Embryonic facial prominence (tissue), 1 donor: ENCODE measurements around the gene RHEX.
A peak's percentile ranks its signal among the peaks of the same experiment; 100 is the strongest.
"Not testable (repeated sequence)": the region's sequence is repeated elsewhere in the genome, so short reads cannot be mapped to it uniquely, and the experiment has no call there.

ENCODE experiments used
- DNase-seq: peaks from one replicate; pipeline ENCODE4 v3.0.0-alpha.2; 2016; ENCODE audit errors: extremely low spot score

RHEX gene, protein sequence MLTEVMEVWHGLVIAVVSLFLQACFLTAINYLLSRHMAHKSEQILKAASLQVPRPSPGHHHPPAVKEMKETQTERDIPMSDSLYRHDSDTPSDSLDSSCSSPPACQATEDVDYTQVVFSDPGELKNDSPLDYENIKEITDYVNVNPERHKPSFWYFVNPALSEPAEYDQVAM

DNA sequence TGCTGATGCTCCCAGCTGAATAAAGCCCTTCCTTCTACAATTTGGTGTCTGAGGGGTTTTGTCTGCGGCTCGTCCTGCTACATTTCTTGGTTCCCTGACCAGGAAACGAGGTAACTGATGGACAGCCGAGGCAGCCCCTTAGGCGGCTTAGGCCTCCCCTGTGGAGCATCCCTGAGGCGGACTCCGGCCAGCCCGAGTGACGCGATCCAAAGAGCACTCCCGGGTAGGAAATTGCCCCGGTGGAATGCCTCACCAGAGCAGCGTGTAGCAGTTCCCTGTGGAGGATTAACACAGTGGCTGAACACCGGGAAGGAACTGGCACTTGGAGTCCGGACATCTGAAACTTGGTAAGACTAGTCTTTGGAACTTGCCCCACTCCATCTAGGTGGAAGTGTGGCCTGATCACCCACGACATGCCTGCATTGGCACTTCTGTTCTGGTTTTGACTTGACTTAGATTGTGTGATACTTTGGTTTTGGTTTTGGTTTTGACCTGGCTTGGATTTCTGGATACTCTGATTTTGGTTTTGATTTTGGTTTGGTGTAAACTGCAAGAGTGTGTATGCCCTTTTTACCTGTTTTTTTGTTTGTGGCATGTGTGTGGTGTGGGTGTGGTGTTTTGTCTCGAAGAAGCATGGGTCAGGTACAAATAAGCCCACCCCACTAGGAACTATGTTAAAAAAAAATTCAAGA, at the start of gene RHEX:
Gene RHEX (plus strand): TSS at position 255 of the 692 bp plus-strand sequence. CDS start 44,656 bp downstream, outside the sequence.
- not testable (repeated sequence) for DNase-seq

GRCh38 chr1:206003854-206004800, 48.8 kb upstream of the RHEX start:
- DNase-seq: no peak

DNA sequence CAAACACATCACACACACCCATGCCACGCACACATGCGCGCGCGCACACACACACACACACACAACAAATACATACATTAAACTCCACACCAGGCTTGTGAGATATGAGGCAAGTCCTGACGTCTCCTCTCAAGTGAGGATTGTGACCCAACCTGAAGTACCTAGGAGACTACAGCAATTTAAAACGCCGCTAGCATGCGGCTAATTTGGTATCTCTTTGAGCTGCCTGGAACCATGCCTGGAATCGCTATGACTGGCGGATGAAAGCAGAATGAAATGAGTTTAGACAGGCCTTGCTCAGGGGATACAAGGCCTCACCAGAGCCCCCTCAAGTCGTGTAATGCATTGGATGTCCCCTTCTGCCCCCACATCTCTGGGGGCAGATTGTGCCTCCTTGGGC, 48.1 kb upstream of the RHEX start:
- peak; percentile 18 for DNase-seq

DNA sequence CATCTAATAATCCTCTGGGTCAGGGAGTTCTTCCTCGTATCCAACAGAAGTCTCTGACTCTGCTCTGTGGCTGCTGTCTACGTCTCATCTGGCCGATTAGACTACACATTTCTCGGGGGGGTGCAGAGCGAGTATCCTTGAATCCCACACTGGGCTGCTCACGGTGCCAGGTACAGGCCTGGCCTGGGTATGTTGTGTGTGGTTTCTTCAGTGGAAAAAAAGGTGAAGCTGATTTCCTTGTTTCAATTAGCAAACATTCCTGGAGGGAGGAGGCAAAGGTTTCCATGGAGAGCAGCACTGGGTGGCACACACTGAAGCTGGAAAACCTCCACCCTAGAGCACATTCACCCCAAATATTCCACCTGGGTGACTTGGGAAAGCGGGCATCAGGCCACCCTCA, 47.7 kb upstream of the RHEX start:
- DNase-seq: no peak

- no peak for DNase-seq
These were observed 47.2 kb upstream of the RHEX start for GRCh38 chr1:206005778-206006180.

- DNase-seq: no peak
These were observed 46.0 kb upstream of the RHEX start for GRCh38 chr1:206006946-206007345.

DNA sequence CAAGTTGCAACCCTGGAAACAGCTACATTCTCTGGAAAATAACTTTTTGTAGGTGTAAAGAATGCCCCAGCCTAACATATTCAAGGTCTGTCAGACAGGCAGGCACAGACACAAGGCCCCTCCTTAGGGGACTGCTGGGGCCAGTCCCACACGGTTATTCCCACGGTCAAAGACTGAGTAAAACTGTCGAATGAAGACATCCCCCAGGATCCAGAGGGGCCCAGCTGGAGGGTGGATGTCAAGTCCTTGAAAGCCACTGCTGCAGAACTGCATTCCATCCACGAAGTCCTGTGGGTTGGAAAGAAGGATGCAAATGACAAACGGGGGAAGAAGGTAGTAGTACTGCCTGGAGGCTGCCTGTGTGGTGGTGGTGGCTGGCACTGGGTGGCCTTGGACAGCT, 42.9 kb upstream of the RHEX start:
- DNase-seq: no peak

DNA sequence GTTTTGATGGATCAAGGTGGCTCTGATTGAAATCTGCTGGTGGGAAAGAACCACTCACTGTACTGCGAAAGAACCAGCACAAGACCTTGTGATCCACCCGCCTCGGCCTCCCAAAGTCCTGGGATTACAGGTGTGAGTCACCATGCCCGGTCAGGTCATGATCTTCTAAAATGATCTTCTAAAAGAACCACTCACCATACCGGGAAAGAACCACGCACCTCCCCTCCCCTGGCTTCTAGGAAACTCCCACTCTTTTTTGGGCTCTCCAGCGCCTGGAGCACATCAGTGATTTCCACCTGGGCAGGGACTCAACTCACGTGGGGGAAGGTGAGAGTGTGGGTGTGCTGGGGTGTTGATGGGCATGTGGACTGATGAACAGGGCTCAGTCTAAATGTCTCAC, 41.9 kb upstream of the RHEX start:
- DNase-seq: no peak

DNA sequence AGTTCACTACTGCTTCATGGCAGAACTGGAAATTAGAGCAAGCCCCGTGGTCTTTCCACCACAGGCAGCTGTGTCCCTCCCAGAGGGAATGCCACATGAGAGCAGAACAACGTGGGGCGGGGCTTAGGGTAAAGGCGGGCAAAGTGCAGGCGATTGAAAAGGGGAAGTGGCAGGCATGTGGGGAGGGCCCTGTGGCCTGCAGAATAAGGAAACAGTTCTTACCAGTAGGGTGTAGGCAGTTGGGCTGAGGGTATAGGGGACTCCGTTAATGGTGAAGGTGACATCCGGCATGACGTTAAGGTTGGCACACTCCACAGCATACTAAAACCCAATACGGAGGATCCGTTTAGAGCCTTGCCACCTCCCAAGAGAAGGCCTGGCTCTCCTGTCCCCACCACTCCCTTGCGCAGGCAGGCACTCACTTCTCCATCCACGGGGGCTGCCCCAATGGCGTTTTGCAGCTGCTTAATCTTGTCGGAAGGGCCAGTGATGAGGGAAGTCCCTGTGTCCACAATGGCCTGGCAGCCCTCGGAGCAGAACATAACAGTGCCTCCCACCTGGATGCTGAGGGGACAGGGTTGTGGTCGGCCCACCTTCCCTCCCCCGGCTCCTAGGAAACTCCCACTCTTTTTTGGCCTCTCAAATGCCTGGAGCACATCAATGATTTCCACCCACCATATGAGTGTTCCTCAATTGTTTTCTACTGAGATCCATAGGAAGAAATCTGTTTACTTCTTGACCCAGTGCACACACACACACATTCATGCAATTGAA, 40.7 kb upstream of the RHEX start:
- no peak for DNase-seq

- DNase-seq: no peak
These were observed 39.8 kb upstream of the RHEX start for GRCh38 chr1:206013026-206013795.

DNA sequence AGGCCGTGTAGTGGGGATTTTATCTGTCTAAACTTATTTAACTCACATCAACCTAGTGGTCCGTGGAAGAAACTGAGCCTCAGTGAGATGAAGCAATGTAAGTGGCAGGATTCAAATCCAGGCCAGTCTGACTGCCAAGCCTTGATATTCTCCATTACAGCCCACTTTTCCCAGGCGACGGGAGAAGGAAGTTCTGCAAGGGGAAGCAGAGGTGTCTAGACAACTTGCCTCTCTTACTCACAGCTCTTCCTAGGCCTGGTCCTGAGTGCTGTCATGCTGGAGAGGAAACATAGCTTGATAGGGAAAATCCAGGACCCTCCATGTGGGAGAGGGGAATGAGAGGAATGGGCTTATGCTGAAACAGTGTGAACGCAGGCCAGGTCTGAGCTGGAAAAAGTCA, 38.4 kb upstream of the RHEX start:
- DNase-seq: no peak

DNA sequence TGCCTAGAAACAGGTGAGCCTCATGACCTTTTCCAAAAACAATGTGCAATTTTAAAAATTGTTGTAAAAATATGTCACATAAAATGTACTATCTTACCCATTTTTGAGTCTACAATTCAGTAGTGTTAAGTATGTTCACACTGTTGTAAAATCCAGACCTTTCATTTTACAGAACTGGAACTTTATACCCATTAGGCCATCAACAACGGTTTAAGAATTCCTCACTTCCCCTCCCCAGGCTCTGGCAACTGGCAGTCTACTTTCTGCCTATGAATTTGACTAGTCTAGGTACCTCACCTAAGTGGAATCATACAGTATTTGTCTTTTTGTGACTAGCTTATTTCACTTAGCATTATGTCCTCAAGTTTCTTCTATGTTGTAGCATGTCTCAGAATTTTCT, 37.9 kb upstream of the RHEX start:
- no peak for DNase-seq

DNA sequence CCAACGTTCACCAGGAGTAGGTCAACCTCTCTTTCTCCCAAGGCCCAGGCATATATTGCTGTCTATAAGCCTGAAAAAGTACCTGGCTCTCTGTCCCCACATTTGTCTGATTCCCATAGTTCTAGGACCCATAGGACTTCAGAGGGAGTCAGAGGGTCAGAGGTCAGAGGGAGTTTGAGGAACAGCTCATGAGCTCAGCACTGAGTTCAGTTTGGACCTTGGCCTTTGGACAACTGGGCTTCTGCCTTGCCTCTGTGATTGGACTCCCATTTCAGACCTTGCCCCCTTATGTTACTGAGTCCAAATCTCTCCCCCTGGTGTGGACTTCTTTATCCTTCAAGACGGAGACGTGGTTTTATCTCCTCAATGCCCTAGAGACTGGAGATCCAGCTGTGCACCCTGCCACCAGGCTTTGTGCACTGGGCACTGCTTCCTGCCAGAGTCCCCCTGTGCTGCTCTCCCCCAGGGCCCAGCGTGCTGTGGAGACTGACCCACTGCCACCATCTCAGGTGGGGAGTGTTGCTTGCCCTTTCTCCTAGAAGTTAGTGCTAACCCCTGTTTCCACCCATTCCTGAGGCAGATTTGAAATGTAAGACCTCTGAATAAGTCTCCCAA, 32.5 kb upstream of the RHEX start:
- no peak for DNase-seq

DNA sequence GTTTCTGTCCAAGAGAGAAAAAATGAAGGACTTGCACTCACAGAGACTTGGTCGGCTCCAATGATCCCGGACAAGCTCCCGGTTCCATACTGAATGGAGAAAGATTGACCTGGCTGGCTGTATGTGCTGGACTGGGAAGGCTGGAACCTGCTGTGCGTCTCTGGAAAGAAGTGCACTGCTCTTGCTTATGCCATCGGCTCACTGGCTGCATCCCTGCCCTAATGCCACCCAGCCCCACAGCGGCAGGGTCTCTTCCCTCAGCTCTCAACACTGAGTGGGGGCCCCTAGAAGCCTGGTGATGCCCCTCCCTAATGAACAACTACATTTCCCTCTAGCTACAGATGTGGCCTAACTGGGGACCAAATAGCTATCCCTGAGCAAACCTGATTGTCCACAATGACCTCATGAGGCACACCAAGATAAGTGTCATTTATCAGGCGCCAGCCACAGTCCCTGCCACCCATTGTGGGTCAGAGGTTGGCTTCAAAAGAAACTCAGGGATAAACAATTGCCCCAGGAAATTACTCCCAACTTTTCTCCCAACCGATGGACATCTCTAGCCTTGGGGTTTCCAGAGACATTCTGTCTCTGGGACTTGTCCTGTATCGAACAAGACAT, 31.9 kb upstream of the RHEX start:
- no peak for DNase-seq

GRCh38 chr1:206021626-206022365, 31.2 kb upstream of the RHEX start:
- DNase-seq: no peak

- DNase-seq: no peak
These were observed 30.2 kb upstream of the RHEX start for GRCh38 chr1:206022766-206023165.

DNA sequence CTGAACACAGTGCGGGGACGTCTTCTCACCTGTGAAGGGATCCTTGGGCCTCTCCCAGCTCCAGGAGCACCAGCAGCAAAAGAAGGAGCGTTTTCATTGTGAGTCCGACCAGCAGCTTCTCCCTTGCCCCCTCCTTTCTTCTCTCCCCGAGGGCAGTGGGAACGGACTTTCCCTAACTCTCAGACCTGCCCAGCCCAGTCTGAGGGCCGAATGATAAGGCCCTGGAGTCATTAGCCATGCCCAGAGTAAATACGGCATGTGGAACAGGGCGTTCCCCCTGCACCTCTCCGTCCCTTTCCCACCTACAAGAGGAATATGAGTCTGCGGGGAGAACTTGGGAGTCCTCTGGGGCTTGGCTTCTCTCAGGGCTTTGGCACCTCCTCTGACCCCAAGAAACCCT, 29.3 kb upstream of the RHEX start, which contains the start of gene CTSE:
Gene CTSE (minus strand): TSS at position 201 of the 400 bp plus-strand sequence. CDS start 104 bp downstream, at position 97.
- DNase-seq: no peak

DNA sequence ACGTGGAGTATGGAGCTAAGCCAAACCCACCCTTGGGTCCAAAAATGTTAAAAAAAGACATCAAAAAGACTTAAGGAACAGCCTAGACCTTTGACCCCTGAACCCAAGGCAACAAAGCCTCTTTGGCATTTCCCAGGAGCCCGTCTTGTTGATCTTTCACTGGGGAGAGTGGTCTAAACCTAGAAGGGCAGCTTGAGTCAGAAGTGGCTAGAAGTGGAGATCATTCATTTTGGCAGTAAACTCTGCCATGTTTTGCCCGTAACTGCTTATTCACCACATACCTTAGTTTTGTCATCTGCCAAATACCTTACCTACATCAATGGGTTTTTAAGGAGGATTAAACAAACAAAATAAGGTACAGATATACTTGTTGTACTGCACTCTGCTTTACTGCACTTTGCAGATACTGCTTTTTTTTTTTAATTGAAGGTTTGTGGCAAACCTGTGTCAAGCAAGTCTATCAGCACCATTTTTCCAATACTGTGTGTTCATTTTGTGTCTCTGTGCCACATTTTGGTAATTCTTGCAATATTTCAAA, 27.6 kb upstream of the RHEX start:
- DNase-seq: no peak

GRCh38 chr1:206029484-206029883, 23.5 kb upstream of the RHEX start:
- DNase-seq: no peak
